Fibroblast of gingiva (primary cell): ENCODE measurements around the gene SPTBN5.

Experiments used
- DNase-seq: peaks from one replicate; pipeline ENCODE4 v3.0.0-alpha.2; 2011; ENCODE audit warnings: low read depth

SPTBN5 gene

DNA sequence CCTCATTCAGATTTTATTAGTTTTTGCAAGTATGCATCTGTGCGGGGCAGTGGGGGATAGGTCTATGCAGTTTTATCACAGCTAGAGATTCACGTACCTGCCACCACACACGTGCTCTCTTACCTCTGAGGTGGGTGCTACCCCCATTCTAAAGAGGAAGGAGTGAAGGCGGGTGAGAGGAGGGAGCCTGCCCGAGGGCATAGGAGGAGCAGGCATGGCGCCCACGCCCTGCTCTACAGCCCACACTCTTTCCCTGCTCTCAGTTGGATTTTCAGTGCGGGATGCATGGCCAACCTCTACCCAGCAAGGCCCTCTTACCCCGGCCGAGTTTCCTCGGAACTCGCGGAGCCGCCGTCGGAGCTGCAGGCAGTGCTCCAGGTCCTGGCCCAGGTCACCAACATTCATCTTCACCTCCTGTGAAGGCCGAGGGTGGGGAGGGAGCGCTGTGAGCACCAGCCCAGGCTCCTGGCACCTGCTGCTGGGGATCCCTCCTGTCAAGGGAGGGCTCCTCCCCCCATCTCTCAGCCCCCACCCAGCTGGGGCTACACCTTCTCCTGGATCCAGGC lies 28.3 kb downstream of the SPTBN5 start:
- DNase-seq, result no peak

GRCh38 chr15:41862515-41863116 lies 31.2 kb downstream of the SPTBN5 start:
- DNase-seq, result no peak

DNA sequence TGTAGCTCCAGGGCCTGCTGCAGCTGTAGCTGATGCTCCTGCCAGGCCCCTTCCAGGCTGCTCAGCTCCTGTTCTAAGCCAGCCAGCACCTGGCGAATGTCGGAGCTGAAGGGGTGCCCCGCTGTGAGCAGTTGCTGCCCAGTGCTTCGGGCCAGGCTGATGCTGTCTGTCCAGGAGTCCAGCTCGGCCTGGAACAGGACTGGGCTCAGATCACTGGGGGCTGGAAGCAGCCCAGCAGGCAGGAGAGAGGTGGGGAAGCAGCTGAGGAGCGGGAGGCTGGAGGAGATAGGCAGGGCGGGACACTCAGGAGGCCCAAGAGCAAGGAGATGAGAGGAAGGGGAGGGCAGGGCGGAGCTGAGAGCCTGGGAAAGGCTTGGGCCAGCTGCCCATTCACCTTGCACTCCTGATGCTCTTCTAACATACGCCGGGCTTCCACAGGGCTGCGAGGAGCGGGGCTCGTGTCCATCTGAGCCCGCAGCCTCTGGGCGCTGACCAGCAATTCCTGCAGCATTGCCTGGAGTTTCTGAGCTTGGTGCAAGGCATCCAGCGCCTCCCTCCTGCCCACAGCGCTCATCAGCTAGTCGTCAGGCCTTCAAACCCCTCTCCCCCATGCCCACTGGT lies 32.0 kb downstream of the SPTBN5 start:
- no peak for DNase-seq

- DNase-seq, result no peak
Measured at GRCh38 chr15:41860049-41860828, 33.6 kb downstream of the SPTBN5 start.

GRCh38 chr15:41858756-41859155 lies 35.1 kb downstream of the SPTBN5 start:
- no peak for DNase-seq

- DNase-seq, result no peak
Measured at GRCh38 chr15:41857316-41857715, 36.5 kb downstream of the SPTBN5 start.

- no peak for DNase-seq
Measured at GRCh38 chr15:41856716-41857115, 37.1 kb downstream of the SPTBN5 start.

DNA sequence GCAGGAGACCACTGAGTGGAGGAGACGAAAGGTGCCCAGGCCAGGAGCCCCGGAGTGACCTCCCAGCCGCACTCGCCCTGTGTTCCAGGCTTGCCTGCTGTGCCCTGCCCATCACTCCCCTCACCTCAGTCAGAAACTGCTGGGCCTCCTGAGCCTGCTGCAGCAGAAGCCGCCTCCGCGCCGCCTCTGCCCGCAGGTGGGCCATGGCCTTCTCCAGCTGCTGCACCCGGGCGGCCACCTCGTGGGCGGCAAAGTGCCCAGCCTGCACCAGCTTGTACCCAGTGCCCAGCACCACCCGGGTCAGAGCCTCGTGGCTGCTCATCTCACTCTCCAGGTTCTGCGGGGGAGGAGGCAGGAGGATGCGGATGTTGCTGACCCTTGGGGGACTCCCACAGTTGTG lies 37.6 kb downstream of the SPTBN5 start:
- DNase-seq, result no peak

DNA sequence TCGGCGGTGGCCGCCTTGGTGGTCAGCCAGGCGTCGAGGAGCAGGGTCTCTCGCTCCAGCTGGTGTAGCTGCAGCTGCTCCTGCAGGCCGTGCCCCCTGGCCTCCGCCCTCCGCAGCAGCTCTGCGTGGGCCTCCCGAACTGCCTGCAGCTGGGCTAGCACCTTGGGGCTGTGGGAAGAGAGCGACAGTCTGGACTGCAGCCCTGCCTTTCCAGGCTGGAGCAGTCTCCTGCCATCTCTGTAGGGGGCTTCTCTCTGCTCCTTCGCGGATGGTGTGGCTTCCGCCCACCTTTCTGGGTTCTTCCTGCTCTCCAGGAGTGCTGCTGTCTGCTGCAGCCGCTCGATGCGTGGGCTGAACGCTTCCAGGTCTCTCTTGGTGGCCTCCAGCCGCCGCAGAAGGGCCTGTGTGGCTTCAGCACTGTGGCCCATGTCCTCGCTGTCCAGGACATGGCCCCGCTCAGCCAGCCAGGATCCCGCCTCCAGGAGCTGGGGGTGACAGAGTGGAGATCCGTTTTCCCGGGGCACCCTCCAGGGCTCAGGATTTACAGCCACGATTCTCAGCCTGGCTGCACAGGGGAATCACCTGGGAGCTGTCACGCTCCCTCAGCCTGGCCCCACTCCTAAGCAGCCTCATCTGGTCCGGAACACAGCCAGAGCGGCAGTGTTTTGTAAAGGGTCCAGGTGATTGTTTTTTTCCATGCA lies 38.4 kb downstream of the SPTBN5 start:
- no peak for DNase-seq

- DNase-seq, result no peak
Measured at GRCh38 chr15:41854443-41854842, 39.4 kb downstream of the SPTBN5 start.

DNA sequence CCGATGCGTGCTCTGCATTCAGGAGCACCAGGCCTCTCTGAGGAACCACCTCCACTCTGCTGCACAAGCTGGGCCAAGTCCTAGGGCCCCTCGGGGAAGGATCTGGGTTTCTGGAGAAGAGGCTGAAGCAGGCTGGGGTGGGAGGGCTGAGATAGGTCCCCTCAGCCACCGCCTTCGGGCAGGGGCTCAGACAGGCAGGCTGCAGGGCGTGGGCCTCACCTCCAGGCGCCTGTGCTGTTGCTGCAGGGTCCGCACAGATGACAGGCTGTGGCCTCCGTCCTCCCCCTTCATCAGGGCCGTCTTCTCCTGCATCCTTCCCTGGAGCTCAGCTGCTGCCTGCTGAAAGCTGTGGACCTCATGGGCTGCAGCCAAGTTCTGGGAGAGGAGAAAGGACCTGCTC lies 40.0 kb downstream of the SPTBN5 start:
- no peak for DNase-seq

GRCh38 chr15:41852736-41853590 lies 40.9 kb downstream of the SPTBN5 start:
- no peak for DNase-seq

DNA sequence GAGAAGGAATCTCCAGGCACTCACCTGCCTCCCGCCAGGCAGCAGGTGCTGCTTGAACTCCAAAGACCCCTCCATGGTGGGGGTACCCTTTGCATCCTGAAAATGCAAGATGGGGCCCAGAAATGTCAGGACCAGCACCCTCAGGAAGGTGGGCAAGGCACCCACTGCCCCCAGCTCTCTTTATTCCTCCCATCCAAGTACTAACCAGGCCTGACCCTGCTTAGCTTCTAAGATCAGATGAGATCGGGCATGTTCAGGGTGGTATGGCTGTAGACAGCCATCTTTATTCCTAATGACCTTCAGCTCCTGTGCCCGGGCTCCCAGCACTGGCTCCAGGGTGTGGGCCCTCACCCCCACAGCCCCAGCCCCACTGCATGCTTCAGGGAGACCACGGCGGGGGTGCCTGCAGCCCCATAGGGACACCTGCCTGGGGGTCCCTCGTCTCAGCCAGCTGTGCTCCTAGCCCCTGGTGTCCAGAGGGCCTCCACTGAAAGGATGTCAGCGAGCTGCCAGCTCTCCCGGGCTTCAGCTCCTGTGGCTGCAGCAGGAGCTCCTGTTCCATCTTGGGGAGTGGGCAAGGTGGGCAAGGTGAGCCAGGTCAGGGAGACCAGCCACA lies 42.0 kb downstream of the SPTBN5 start:
- DNase-seq, result no peak

- no peak for DNase-seq
Measured at GRCh38 chr15:41851167-41851523, 42.7 kb downstream of the SPTBN5 start.

DNA sequence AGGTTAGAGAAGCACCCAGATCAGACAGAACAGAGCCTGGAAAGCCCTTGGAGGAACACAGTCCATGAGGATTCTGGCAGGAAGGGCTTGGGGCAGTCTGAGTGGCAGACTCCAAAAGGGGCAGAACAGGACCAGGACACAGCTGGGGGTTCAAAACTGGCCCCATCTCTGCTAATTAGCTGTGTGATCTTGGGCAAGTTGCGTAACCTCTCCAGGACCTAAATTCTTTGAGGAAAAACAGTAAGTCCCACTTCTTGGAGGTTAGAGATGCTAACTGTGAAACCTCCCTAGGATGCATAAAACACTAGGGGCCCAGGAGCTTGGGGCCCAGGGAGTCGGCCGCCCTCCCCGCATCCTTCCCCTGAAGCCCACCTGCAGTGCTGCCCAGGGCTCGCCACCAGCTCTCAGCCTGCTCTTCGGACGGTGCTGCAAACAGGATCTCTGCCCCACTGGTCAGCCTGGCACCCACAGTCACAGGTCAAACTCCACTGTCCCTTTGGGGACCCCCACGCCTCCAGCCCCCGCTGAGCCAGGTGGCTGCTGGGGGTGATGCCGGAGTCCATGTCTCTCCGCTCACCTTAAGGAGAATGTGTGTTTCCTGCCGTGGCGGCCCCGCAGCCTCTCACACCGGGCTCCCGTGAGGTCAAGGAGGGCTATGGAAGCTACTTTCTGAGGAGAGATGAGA lies 43.2 kb downstream of the SPTBN5 start:
- no peak for DNase-seq

DNA sequence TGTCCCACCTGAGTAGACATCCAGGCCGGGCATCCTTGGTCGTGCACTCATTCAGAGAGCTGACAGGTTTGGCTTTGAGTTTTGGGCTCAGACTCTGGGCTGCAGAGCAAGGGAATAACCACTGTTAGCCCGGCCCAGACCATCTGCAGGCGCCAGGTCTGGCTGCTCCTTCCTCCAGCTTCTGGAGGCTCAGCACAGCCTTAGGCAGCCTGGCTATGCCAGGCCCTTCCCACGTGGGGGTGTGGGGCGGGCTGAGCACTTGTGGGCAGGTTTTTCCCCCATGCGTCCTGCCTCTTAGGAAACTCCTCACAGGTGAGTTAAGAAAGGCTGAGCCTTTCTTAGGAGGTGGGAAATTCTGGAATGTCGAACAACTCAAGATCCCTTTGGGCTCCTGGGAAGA lies 44.0 kb downstream of the SPTBN5 start:
- no peak for DNase-seq

DNA sequence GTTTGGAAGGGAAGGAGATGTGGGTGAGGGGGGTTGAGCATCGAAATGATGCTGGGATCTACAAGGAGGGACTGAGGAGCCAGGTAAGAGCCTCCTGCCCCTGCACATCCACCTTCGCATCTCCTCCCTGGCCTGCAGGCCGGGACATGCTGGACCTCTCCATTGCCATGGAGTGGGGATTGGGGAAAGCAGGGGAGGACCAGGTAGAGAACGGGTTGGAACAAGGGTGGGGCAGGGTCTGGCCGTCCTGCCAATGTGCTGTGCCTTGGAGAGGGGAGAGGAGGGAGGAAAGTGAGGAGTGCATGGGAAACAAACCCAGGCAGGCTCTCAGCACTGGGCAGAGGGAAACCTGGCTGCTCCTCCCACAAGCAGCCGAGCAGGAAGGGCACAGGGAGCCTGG lies 44.6 kb downstream of the SPTBN5 start:
- DNase-seq, result no peak

GRCh38 chr15:41848631-41849030 lies 45.2 kb downstream of the SPTBN5 start:
- DNase-seq, result no peak

GRCh38 chr15:41847981-41848380 lies 45.9 kb downstream of the SPTBN5 start:
- no peak for DNase-seq

DNA sequence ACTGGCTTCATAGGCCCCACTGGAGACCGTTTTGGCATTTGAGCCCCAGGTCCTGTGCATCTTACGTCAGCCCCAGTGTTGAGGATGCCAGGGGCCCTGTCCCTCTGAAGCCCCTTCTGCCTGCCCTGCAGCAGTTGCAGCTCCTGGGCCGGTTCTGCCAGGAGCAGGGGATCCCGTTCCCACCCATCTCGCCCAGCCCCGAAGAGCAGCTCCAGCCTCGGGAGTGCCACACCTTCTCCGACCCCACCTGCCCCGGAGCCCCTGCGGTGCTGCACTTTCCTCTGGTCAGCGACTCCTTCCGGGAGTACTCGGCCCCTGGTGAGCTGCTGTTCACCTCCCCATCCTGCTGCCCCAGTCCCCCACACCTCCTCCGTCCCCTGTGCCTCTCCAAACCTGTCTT lies 46.6 kb downstream of the SPTBN5 start:
- no peak for DNase-seq

DNA sequence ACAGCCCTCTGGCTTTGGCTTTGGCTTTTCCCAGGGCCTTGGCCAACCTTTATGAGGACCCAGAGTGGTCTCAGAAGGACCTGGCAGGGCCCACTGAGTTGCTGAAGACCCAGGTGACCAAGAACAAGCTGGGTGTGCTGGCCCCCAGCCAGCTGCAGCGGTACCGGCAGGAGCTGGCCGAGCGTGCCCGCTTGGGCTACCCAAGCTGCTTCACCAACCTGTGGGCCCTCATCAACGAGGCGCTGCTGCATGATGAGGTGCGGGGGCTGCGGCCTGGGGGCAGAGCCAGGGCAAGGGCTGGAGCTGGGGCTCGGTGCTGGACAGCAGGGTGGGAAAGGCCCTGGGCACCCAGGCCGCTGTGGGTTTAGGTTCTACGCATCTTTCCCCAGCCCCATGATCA lies 49.0 kb downstream of the SPTBN5 start:
- DNase-seq, result no peak
